Activated CD4-positive, CD25-positive, alpha-beta regulatory T cell treated with anti-CD3 and anti-CD28 coated beads, Interleukin-2, amount 50 U/mL, for 72 hours (primary cell): ENCODE data around the gene STX8.

ENCODE experiments used
- DNase-seq: peaks from one replicate; pipeline ENCODE4 v3.0.0; 2021

Gene STX8

GRCh38 chr17:9200699-9201359 is 374.8 kb downstream of the STX8 start:
- DNase-seq = no peak
